Activated gamma-delta T cell (primary cell): ENCODE measurements around the gene MAS1L.
"Not testable (repeated sequence)": the region's sequence is repeated elsewhere in the genome, so short reads cannot be mapped to it uniquely, and the experiment has no call there.

ENCODE experiments used
- DNase-seq: peaks from one replicate; lab custom pipeline; 2025; lab: John Stamatoyannopoulos, UW

The MAS1L gene

GRCh38 chr6:29479560-29479959, 8.2 kb downstream of the MAS1L start:
- DNase-seq = no peak

- DNase-seq = no peak
Measured at GRCh38 chr6:29478740-29479139, 9.0 kb downstream of the MAS1L start.

GRCh38 chr6:29477923-29478450, 9.8 kb downstream of the MAS1L start:
- no peak for DNase-seq

GRCh38 chr6:29474996-29475395, 12.8 kb downstream of the MAS1L start:
- no peak for DNase-seq

GRCh38 chr6:29466241-29466640, 21.5 kb downstream of the MAS1L start:
- DNase-seq = no peak

- no peak for DNase-seq
Measured at GRCh38 chr6:29465801-29466200, 22.0 kb downstream of the MAS1L start.

GRCh38 chr6:29465279-29465678, 22.5 kb downstream of the MAS1L start:
- no peak for DNase-seq

GRCh38 chr6:29462022-29462421, 25.7 kb downstream of the MAS1L start:
- DNase-seq = no peak

GRCh38 chr6:29461021-29461814, 26.5 kb downstream of the MAS1L start:
- no peak for DNase-seq

- DNase-seq = no peak
Measured at GRCh38 chr6:29456971-29457370, 30.8 kb downstream of the MAS1L start, which contains the start of the genes OR11A1 and OR2H1. TSS of gene OR11A1 (minus strand) at chr6:29457071. CDS start at chr6:29427641, 29,430 bp downstream. TSS of gene OR2H1 (plus strand) at chr6:29457155. CDS start at chr6:29461770, 4,615 bp downstream.

- no peak for DNase-seq
Measured at GRCh38 chr6:29451471-29452193, 36.1 kb downstream of the MAS1L start.

GRCh38 chr6:29447670-29448069, 40.1 kb downstream of the MAS1L start:
- DNase-seq = no peak

GRCh38 chr6:29444031-29444430, 43.7 kb downstream of the MAS1L start:
- not testable (repeated sequence) for DNase-seq

GRCh38 chr6:29442719-29443118, 45.0 kb downstream of the MAS1L start:
- DNase-seq = no peak

- DNase-seq = no peak
Measured at GRCh38 chr6:29439006-29439405, 48.8 kb downstream of the MAS1L start, which contains the start of gene OR10C1. TSS of gene OR10C1 (plus strand) at chr6:29439306. CDS start at chr6:29440016, 710 bp downstream.

- DNase-seq = not testable (repeated sequence)
Measured at GRCh38 chr6:29436730-29437129, 51.0 kb downstream of the MAS1L start.
